ENCODE results near the gene ARF3.

ARF3 gene

GRCh38 chr12:48980953-48981756 lies 23.9 kb upstream of the ARF3 start:
- DNase-seq = no peak

GRCh38 chr12:48980389-48980952 lies 23.2 kb upstream of the ARF3 start:
- DNase-seq = no peak

- DNase-seq = no peak
Observed at GRCh38 chr12:48979602-48980388, 22.5 kb upstream of the ARF3 start.

- no peak for DNase-seq
Observed at GRCh38 chr12:48978741-48979601, 21.7 kb upstream of the ARF3 start.

- no peak for DNase-seq
Observed at GRCh38 chr12:48978291-48978740, 21.0 kb upstream of the ARF3 start, which contains the start of gene WNT1. Gene WNT1 (plus strand): TSS chr12:48978322. CDS start chr12:48978651, 329 bp downstream.

- no peak for DNase-seq
Observed at GRCh38 chr12:48977290-48978281, 20.3 kb upstream of the ARF3 start.

- DNase-seq = no peak
Observed at GRCh38 chr12:48973941-48974673, 16.8 kb upstream of the ARF3 start.

- no peak for DNase-seq
Observed at GRCh38 chr12:48973531-48973930, 16.2 kb upstream of the ARF3 start.

- DNase-seq = no peak
Observed at GRCh38 chr12:48972952-48973483, 15.7 kb upstream of the ARF3 start.

GRCh38 chr12:48972213-48972951 lies 15.1 kb upstream of the ARF3 start:
- DNase-seq = no peak

- no peak for DNase-seq
Observed at GRCh38 chr12:48970702-48971334, 13.5 kb upstream of the ARF3 start.

GRCh38 chr12:48969833-48970701 lies 12.8 kb upstream of the ARF3 start:
- no peak for DNase-seq

GRCh38 chr12:48969160-48969771 lies 12.0 kb upstream of the ARF3 start:
- DNase-seq = no peak

- no peak for DNase-seq
Observed at GRCh38 chr12:48968467-48968866, 11.2 kb upstream of the ARF3 start.

- DNase-seq = no peak
Observed at GRCh38 chr12:48967991-48968390, 10.7 kb upstream of the ARF3 start.

- DNase-seq = no peak
Observed at GRCh38 chr12:48966177-48966895, 9.0 kb upstream of the ARF3 start.

- DNase-seq = no peak
Observed at GRCh38 chr12:48965298-48965838, 8.1 kb upstream of the ARF3 start.

All from NCI-H187 (cell line).